ENCODE results near the gene DIP2C.
A peak's percentile ranks its signal among the peaks of the same experiment; 100 is the strongest.
"Not testable (repeated sequence)": the region's sequence is repeated elsewhere in the genome, so short reads cannot be mapped to it uniquely, and the experiment has no call there.

The DIP2C gene

DNA sequence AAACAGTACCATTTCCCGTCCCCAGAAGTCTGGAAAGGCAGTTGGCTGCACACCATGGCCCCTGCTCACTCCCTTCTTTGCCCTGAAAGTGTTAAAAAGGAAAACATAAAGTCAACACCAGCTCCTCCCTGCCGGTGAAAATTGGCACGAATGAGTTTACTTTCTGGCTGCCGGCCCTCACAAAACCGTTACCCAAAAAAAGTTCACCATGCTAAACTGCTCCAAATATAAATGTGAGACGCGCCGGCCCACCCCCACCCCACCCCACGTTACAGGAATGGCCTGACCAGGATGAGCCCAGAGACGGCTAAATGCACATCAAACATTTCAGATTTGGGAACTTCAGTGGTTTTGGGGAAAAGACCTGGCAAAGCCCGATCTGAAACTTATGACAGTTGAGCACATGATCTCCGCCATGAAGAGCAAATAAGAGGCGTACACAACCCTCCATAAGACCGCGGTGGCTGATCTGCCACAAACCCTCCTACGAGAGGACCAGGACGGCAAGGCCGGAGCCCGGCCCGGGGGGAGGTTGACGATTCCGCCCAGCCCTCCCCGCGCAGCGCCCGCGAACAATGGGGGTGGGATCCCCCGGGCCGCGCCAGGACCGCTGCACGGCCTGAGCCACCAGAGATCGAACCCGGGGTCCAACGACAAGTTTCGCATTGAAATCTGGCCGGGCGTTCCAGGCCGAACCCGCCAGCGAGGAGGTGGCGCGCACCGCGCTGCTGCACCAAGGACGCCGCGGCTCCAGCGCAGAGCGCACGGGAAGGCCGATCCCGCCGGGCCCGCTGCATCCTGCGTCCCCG, 952 bp downstream of the DIP2C start:
- Mint-ChIP-seq H3K4me3 (no peak overlapping the region), H3K27ac (no peak overlapping the region), H3K9me3 (no peaks in the 10 kb centered on the region), H3K27me3 (peaks cover 46% of the 10 kb centered on the region), H3K36me3 (ENCODE audit: low read depth) (no peaks in the 10 kb centered on the region), H3K4me1 (peaks cover 3% of the 10 kb centered on the region)
- ATAC-seq, result no peak
- DNase-seq, result no peak

DNA sequence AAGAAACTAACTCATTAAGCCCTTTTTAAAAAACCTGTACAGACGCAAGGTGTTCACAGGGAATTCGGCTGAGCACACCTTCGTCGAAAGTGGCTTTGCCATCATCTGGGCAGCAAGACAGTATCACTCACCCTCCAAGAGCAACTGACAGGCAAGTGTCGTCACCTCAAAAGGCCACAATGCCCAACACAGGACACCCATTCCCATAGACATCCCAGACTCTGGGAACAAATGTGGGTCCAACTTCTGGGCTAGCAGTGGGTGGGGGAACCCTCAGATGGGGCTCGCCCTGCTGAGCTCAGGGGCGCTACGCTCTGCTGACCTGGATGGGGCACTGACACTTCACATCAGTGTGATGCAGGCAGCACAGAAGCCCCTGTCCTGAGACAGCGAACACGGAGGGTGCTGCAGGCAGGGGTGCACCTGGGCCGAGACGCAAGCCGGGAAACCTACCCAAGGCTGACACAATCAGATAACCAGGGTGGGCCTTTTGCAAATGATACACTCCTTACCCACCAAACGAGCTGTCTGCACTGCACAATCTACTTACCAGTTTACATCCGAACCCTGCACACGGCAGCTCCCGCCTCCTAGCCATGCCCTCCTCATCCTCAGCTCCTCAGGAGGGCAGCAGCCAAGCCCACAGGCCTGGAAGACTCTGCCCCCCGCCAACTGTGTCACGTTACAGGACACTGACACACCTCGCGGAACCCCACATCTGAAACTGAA, 1.7 kb downstream of the DIP2C start:
- H3K27ac Mint-ChIP-seq, result no peak overlapping the region
- H3K36me3 Mint-ChIP-seq (ENCODE audit: low read depth), result no peaks in the 10 kb centered on the region

DNA sequence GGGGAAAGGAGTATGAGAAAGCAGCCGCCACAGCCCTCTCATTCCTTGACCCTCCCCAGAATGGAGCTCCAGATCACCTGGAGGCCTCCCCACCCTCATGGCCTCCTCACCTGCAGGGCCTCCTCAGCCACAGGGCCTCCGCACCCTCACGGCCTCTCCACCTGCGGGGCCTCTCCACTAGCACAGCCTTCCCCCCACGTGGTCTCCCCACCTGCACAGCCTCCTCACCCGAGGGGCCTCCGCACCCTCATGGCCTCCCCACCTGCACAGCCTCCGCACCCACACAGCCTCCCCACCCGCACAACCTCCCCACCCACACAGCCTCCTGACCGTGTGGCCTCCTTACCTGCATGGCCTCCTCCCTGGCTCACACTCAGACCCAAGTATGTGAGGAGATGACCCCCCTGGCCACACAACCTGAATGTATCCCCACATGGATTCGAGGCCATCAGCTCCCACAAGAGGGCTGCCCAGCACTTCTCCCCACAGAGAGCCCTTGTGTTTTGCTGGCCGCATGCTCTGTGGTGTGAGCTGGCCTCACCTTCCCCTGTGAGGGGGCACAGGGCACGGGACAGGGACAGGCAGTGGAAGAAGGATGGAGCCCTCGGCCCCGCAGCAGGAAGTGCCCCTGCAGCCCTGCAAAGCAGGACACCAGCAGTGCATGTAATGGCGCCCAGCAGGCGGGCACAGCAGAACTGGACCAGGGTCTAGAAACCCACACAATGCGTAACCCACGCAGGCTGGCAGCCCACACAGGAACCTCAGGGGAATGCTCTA, 3.1 kb downstream of the DIP2C start:
- peaks cover 40% of the 10 kb centered on the region for H3K27me3 Mint-ChIP-seq
- no peak for ATAC-seq
- H3K4me1 Mint-ChIP-seq, result peaks cover 3% of the 10 kb centered on the region
- H3K27ac Mint-ChIP-seq, result no peak overlapping the region
- no peaks in the 10 kb centered on the region for H3K9me3 Mint-ChIP-seq
- H3K36me3 Mint-ChIP-seq (ENCODE audit: low read depth), result no peaks in the 10 kb centered on the region
- DNase-seq, result no peak
- H3K4me3 Mint-ChIP-seq, result no peak overlapping the region

More for the DNA sequence above, 1.7 kb downstream of the DIP2C start:
- DNase-seq (no peak), ATAC-seq (no peak)
- Mint-ChIP-seq H3K9me3 (no peaks in the 10 kb centered on the region), H3K4me3 (no peak overlapping the region), H3K4me1 (peaks cover 3% of the 10 kb centered on the region), H3K27me3 (peaks cover 45% of the 10 kb centered on the region)

DNA sequence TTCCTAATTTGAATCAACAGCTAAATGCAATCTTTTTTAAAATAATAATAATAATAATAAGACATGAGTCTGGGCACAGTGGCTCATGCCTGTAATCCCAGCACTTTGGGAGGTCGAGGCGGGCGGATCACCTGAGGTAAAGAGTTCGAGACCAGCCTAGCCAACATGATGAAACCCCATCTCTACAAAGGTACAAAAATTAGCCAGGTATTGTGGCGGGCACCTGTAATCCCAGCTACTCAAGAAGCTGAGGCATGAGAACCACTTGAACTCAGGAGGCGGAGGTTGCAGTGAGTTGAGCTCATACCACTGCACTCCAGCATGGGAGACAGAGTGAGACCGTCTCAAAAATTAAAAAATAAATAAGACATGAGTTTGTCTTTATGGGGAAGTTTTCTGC, 3.9 kb downstream of the DIP2C start:
- H3K27me3 Mint-ChIP-seq, result peaks cover 34% of the 10 kb centered on the region
- ATAC-seq (no peak), DNase-seq (no peak)
- no peaks in the 10 kb centered on the region for H3K36me3 Mint-ChIP-seq (ENCODE audit: low read depth)
- H3K4me1 Mint-ChIP-seq, result peaks cover 3% of the 10 kb centered on the region
- H3K27ac Mint-ChIP-seq, result no peak overlapping the region
- H3K9me3 Mint-ChIP-seq, result no peaks in the 10 kb centered on the region
- no peak overlapping the region for H3K4me3 Mint-ChIP-seq

DNA sequence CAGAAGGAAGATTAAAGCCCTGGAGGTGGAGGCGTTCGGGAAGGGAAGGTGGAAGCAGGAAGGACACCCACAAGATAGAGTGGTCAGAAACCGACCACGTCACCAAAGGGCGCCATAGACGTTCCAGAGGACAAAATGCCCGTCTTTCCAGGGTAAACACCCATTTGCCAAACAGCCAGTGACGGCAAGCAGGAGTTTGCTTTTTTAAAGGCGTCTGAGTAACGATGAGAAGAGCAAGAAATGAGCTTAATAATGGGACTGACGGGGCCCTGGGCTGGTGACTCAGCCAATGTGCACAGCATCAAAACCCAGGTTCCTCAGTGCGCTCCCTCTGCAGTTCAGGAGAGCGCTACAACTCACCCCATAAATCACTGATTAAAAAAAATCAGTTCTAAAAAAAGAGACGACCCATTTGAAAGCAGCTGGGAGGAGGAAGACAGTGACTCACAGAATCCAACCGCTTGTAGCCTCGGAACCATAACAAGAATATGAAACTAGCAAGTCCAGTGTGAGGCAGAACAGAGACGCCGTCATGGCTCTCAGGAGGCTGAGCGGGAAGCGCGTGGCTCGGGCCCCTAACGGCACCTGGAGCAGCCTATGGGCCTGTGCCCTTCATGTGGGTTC, 5.9 kb downstream of the DIP2C start:
- ATAC-seq (no peak), DNase-seq (no peak)
- H3K4me1 Mint-ChIP-seq, result no peaks in the 10 kb centered on the region
- H3K36me3 Mint-ChIP-seq (ENCODE audit: low read depth), result no peaks in the 10 kb centered on the region
- peaks cover 25% of the 10 kb centered on the region for H3K27me3 Mint-ChIP-seq
- H3K9me3 Mint-ChIP-seq, result no peaks in the 10 kb centered on the region
- H3K4me3 Mint-ChIP-seq, result no peak overlapping the region
- H3K27ac Mint-ChIP-seq, result no peak overlapping the region

DNA sequence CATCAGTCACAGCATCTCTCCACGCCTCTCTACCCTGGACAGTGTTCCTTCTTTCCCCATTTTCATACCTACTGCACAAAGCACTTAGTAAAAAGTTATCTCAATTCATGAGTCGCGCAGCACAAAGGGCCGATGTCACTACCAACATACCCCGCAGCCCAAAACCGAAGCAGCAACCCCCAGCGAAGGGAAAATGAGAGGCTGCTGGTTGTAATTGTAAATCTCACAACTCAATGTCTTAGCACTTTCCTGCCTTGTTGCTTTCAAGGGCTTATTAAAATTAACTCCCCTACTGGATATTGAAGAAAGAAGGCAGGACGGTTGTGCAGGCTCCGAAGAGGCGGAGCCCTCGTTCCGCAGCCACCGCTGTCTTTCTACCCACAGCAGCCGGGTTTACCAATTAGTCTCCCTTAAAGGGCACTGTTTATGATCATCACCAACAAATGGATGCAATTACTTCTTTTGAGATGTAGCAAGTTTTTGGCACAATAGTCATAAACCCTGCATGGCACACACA, 6.5 kb downstream of the DIP2C start:
- no peak overlapping the region for H3K4me3 Mint-ChIP-seq
- no peaks in the 10 kb centered on the region for H3K4me1 Mint-ChIP-seq
- H3K27ac Mint-ChIP-seq, result no peak overlapping the region
- DNase-seq, result no peak
- no peaks in the 10 kb centered on the region for H3K36me3 Mint-ChIP-seq (ENCODE audit: low read depth)
- ATAC-seq, result no peak
- H3K9me3 Mint-ChIP-seq, result no peaks in the 10 kb centered on the region
- H3K27me3 Mint-ChIP-seq, result peaks cover 20% of the 10 kb centered on the region

DNA sequence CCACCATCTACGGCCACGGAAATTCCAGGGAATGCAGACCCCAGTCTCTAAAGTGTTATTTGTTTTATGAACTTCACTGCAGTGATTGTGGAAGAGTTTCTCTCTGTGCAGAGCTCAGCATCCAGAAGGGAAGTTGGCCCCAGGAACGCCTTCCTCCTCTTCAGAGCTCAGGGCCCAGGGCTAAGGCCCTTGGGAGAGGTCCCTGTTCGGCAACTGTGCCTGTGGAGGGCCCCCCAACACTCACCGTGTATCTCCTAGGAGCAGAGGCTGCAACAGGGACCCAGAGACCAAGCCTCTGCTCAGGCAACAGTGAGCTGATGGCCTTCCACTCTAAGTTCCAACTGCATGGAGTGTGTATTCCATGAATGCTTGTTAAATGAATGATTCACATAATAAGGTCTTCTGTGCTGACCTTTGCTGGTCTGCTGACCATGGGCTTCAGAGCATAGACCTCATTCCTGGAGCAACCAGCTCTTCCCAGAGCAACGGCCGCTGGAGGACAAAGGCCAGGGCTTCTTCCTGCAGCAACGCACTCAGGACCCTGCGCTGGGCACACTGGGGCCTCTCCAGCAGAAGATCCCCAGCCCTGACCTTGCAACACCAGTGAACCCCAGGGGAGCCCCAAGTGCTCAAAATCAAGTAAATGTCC, 7.7 kb downstream of the DIP2C start:
- no peak for ATAC-seq
- H3K4me3 Mint-ChIP-seq, result no peak overlapping the region
- no peak for DNase-seq
- H3K27ac Mint-ChIP-seq, result no peak overlapping the region
- no peaks in the 10 kb centered on the region for H3K36me3 Mint-ChIP-seq (ENCODE audit: low read depth)
- H3K9me3 Mint-ChIP-seq, result no peaks in the 10 kb centered on the region
- peaks cover 5% of the 10 kb centered on the region for H3K4me1 Mint-ChIP-seq
- H3K27me3 Mint-ChIP-seq, result peaks cover 9% of the 10 kb centered on the region

DNA sequence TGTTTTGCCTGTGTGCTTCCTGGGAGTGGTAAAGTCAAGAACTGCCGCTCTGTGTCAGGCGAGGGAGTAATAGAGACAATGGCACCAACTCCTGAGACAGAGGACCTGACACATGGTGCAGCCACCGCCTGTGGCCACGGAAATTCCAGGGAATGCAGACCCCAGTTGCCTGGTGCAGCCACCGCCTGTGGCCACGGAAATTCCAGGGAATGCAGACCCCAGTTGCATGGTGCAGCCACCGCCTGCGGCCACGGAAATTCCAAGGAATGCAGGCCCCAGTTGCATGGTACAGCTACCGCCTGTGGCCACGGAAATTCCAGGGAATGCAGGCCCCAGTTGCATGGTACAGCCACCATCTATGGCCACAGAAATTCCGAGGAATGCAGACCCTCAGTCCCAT, 8.7 kb downstream of the DIP2C start:
- DNase-seq (no peak), ATAC-seq (no peak)
- Mint-ChIP-seq H3K9me3 (no peaks in the 10 kb centered on the region), H3K4me3 (no peak overlapping the region), H3K4me1 (peaks cover 14% of the 10 kb centered on the region), H3K27ac (no peak overlapping the region), H3K27me3 (peaks cover 10% of the 10 kb centered on the region), H3K36me3 (ENCODE audit: low read depth) (no peaks in the 10 kb centered on the region)

DNA sequence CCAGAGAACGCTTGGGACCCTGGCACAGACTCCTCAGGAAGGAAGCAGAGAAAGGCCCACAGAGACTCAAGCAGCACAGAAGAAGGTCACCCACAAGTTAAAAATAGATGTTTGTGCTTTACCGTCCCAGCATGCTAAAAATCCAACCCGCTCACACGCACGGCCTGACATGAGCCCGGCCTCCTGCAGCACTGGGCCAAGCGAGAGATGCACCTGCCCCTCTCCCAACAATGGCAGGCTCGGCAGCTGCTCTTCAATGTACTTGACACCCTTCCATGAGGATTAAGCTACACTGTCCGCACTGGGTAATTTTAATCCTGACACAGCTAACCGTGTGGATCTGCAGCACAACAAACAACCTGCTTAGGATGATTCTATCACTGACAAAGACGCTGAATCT, 9.3 kb downstream of the DIP2C start:
- DNase-seq (no peak), ATAC-seq (no peak)
- H3K4me1 Mint-ChIP-seq, result peaks cover 14% of the 10 kb centered on the region
- no peaks in the 10 kb centered on the region for H3K9me3 Mint-ChIP-seq
- no peak overlapping the region for H3K4me3 Mint-ChIP-seq
- H3K27ac Mint-ChIP-seq, result no peak overlapping the region
- peaks cover 11% of the 10 kb centered on the region for H3K27me3 Mint-ChIP-seq
- H3K36me3 Mint-ChIP-seq (ENCODE audit: low read depth), result no peaks in the 10 kb centered on the region

DNA sequence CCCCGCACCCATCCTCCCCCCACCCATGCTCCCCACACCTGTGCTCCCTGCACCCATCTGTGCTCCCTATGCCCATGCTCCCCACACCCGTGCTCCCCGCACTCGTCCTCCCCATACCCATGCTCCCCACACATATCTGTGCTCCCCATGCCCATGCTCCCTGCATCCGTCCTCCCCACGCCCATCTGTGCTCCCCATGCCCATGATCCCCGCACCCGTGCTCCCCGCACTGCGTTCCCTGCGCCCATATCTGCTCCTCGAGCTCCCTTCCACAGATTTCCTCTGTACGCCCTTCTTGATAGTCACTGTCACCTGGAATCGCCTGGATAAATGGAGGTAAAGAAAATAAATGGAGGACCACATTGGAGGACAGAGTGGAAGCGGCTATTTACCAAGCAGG, 9.9 kb downstream of the DIP2C start:
- no peak for ATAC-seq
- H3K4me3 Mint-ChIP-seq, result no peak overlapping the region
- H3K36me3 Mint-ChIP-seq (ENCODE audit: low read depth), result no peaks in the 10 kb centered on the region
- H3K9me3 Mint-ChIP-seq, result no peaks in the 10 kb centered on the region
- DNase-seq, result no peak
- H3K27me3 Mint-ChIP-seq, result peaks cover 11% of the 10 kb centered on the region
- H3K27ac Mint-ChIP-seq, result no peak overlapping the region
- H3K4me1 Mint-ChIP-seq, result peaks cover 14% of the 10 kb centered on the region

DNA sequence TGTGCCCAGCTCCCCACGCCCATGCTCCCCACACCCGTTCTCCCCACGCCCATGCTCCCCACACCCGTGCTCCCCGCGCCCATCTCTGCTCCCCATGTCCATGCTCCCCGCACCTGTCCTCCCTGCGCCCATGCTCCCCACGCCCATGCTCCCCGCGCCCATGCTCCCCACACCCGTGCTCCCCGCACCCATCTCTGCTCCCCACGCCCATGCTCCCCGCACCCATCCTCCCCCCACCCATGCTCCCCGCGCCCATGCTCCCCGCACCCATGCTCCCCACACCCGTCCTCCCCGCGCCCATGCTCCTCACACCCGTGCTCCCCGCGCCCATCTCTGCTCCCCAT, 10.8 kb downstream of the DIP2C start:
- H3K9me3 Mint-ChIP-seq; H3K27ac Mint-ChIP-seq; H3K36me3 Mint-ChIP-seq (ENCODE audit: low read depth); ATAC-seq; DNase-seq; H3K4me3 Mint-ChIP-seq: not testable (repeated sequence)
- H3K27me3 Mint-ChIP-seq, result peaks cover 15% of the 10 kb centered on the region
- peaks cover 14% of the 10 kb centered on the region for H3K4me1 Mint-ChIP-seq

DNA sequence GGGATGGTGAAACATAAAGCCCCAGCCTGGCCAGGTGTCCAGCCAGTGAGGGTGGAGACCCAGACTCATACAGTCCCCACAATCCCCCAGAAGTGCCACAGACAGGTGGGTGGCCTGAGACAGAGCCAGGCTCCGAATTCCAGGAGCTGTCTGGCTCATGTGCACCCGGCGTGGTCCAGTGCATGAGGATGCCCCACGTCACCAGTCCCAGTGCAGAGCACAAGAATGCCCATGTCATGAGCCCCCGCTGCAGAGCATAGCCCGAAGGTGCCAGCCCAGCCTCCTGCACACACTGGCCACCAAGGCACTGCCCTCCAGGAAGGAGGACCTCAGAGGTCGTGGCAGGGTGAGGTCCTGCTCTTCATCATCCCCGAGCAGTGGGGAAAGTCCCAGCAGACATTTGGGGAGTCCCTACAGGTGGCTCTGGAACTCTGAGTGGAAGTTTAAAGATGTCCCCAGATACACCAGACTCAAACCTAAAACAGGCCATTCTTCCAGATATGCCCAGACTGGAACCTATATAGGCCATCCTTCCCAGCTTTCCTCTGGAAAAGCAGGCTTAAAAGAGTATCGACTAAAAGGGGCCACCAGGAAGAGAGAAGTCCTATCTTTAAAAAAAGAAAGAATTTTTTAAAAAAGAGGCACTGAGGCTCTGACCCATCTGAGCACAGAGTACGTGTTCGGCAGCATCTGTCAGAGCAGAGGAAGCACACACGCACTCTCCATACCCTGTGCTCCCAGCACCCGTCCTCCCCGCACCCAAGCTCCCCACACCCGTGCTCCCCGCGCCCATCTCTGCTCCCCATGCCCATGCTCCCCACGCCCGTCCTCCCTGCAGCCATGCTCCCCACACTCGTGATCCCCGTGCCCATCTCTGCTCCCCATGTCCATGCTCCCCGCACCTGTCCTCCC, 11.5 kb downstream of the DIP2C start:
- peaks cover 18% of the 10 kb centered on the region for H3K27me3 Mint-ChIP-seq
- no peaks in the 10 kb centered on the region for H3K9me3 Mint-ChIP-seq
- H3K36me3 Mint-ChIP-seq (ENCODE audit: low read depth), result no peaks in the 10 kb centered on the region
- no peak overlapping the region for H3K4me3 Mint-ChIP-seq
- peaks cover 14% of the 10 kb centered on the region for H3K4me1 Mint-ChIP-seq
- no peak for DNase-seq
- peak; percentile 16 for ATAC-seq
- no peak overlapping the region for H3K27ac Mint-ChIP-seq

DNA sequence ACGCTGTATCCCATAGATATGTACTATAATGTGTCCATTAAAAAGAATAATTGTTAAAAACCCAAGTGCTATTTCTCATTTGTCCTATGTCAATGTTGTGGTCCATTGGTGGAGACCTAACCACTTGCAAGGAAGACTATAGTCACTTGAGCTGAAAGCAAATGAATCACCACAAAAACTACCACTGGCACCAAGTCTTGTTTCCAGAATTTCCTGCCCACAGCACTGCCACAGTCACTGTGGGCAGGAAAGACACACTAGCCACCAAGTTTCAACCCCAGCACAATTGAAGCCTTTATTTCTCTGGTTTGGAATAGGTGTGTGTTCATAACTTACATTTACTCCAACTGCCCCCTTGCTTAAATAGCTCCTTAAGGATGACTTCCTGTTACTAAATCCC, 12.4 kb downstream of the DIP2C start:
- DNase-seq, result no peak
- Mint-ChIP-seq H3K4me3 (no peak overlapping the region), H3K36me3 (ENCODE audit: low read depth) (no peaks in the 10 kb centered on the region), H3K9me3 (no peaks in the 10 kb centered on the region), H3K27me3 (peaks cover 11% of the 10 kb centered on the region), H3K4me1 (peaks cover 14% of the 10 kb centered on the region), H3K27ac (no peak overlapping the region)
- peak; percentile 75 for ATAC-seq
